Measurements from ENCODE around the gene DDX1. TPM values are rescaled to one million over a fixed set of nuclear protein-coding genes. Genes with fewer than 3 reads are reported as not detected.
A peak's percentile ranks its signal among the peaks of the same experiment; 100 is the strongest.

Gene DDX1
- total RNA-seq, 1 experiment from 2014 or later: 70.7 TPM

DNA sequence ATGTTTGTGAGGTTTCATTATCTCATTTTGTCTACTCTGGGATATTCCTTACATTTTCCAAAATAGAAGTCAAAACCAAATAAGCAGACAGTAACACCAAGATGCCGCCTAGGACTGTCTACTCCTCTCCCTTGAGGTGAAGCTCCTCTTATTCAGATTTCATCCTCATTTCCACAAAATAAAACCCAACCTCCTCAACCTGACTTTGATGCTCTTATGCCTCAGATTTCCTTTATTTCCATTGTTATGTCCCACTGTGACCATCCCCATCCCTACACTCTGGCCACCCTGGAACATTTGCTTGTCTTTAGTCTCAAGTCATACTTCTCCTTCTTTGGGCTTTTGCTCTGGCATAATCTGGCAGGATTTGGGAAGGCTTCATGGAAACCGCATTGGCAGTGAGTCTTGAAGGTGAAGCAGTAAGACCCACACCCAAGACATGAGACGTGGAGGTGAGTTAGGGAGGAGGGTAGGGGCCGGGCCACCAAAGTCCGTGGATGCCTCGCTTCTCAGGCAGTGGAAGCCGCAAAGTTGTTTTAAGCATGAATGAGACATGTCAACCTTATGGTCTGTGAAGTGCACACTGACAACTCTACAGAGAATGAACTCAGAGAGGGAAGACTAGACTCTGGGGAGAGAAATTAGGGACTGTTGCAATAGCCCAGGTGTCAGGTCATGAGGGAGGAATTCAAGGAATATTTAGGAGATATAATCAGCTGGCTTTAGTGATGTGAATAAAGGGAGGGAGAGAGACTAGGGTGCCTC, 63.6 kb downstream of the DDX1 start:
- no peaks in the 10 kb centered on the region for H3K36me3 ChIP-seq (replicated peaks; ENCODE audit: control insufficient read depth, insufficient read depth, low read length)
- H3K27me3 ChIP-seq (ENCODE audit: control insufficient read depth, insufficient read depth, low read length): no peaks in the 10 kb centered on the region
- no peak overlapping the region for H3K4me3 ChIP-seq (ENCODE audit: insufficient read depth, low read depth, low read length)
- no peak for DNase-seq

DNA sequence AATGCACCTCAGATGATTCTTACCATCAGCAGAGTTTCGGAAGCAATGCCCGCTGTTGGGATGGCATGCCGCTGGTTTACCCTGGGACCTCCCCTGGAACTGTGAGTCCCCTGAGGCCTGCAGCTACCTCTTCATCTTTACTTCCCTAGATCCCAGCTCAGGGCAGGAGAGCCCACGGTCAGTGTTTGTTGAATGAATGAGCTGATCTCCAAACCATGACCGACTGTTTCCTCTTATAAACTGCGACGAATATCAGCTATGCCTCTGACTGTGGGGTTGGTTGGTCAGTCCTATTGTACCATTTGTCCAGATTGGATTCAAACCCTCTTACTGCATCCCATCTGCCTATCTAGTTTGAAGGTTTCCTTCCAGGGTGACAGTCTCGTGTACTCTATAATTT, 64.4 kb downstream of the DDX1 start:
- no peaks in the 10 kb centered on the region for H3K27me3 ChIP-seq (ENCODE audit: control insufficient read depth, insufficient read depth, low read length)
- no peak for DNase-seq
- H3K36me3 ChIP-seq (replicated peaks; ENCODE audit: control insufficient read depth, insufficient read depth, low read length): no peaks in the 10 kb centered on the region
- no peak overlapping the region for H3K4me3 ChIP-seq (ENCODE audit: insufficient read depth, low read depth, low read length)

DNA sequence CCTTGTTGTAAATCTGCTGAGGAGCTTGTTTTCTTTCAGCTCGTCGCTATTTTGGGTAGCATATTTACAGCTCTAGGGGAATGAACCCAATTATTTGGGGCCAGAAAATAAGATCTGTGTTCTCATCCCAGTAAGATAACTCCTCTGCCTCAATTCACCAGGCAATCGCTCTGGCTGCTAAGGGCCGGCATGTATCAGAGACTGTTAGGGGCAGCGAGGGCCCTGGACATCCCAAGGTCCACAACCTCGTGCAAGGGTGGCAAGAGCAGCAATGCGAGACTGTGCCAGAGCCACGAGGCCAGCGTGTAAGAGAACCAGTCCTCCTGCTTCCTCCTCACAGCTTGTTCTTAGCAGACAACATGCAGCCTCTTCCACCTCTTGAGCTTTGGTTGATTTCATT, 66.1 kb downstream of the DDX1 start:
- Histone ChIP-seq H3K4me3 (ENCODE audit: insufficient read depth, low read depth, low read length) (no peak overlapping the region), H3K36me3 (replicated peaks; ENCODE audit: control insufficient read depth, insufficient read depth, low read length) (no peaks in the 10 kb centered on the region), H3K27me3 (ENCODE audit: control insufficient read depth, insufficient read depth, low read length) (no peaks in the 10 kb centered on the region)
- DNase-seq: no peak

DNA sequence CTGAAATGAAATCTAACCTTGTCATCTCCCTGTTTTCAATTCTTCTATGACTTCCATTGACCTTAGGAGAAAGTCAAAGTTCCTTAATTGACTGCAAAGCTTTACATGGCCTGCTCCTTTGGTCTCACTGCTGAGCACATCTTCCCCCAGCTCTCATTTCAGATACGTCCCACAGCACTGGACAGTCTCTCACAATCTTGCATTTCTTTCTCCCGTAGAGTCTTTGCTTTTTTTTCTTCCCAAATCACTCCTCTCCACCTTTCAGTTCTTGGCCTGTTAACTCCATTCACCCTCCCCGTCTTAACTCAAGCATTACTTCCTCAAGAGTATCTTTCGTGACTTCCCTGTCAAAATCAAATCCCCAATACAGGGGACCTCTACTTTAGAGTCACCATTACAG, 67.2 kb downstream of the DDX1 start:
- no peaks in the 10 kb centered on the region for H3K36me3 ChIP-seq (replicated peaks; ENCODE audit: control insufficient read depth, insufficient read depth, low read length)
- no peak for DNase-seq
- no peaks in the 10 kb centered on the region for H3K27me3 ChIP-seq (ENCODE audit: control insufficient read depth, insufficient read depth, low read length)
- no peak overlapping the region for H3K4me3 ChIP-seq (ENCODE audit: insufficient read depth, low read depth, low read length)

DNA sequence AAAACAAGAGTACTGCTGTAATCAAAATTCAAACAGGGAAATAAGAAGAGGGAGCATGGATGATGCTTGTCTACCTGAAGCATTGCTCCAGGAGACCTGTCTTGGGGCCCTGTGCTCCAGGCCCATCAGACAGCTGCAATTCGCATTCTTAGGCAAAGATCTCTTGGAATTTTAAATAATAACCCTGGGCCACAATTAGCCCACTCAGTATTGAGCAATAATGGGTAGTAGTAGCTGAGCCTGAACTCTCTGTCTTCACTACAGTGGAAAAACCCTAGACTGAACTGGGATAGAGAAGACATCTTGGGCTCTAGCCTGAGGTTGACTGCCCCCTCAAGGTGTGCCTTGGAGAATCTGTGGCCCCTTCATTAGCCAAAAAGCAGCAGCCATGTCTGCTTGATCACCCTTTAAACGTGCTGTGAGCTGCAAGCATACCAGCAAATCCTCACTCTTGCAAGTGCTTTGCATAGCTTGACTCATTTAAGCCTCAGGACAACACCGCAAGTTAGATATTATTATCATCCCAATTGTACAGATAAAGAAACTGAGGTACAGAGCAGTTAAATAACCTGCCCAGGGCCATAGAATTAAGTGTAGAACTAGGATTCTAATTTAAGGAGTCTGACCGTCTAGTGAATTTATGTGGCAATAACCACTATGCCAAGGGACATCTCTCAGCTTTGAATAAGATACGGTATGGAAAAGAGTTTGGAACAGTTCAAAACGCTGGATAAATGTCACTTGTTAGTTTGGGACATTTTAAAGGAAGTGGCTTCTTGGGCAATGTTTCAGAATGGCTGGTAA, 69.0 kb downstream of the DDX1 start:
- H3K27me3 ChIP-seq (ENCODE audit: control insufficient read depth, insufficient read depth, low read length): no peaks in the 10 kb centered on the region
- H3K4me3 ChIP-seq (ENCODE audit: insufficient read depth, low read depth, low read length): no peak overlapping the region
- no peak for DNase-seq
- H3K36me3 ChIP-seq (replicated peaks; ENCODE audit: control insufficient read depth, insufficient read depth, low read length): no peaks in the 10 kb centered on the region

DNA sequence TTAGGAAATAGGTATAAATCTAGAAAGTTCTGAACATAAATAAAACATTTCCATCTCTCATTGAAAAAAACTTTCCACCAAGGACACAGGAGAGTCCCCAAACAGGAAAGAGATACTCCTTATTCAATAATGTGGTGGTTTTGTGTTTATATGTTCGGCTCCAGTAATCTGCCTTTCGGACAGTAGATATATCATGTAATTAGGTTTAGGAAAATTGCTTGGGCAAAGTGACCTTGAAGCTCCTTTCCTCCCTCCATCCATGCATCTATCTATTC, 69.6 kb downstream of the DDX1 start:
- DNase-seq: no peak
- no peaks in the 10 kb centered on the region for H3K36me3 ChIP-seq (replicated peaks; ENCODE audit: control insufficient read depth, insufficient read depth, low read length)
- no peak overlapping the region for H3K4me3 ChIP-seq (ENCODE audit: insufficient read depth, low read depth, low read length)
- no peaks in the 10 kb centered on the region for H3K27me3 ChIP-seq (ENCODE audit: control insufficient read depth, insufficient read depth, low read length)

DNA sequence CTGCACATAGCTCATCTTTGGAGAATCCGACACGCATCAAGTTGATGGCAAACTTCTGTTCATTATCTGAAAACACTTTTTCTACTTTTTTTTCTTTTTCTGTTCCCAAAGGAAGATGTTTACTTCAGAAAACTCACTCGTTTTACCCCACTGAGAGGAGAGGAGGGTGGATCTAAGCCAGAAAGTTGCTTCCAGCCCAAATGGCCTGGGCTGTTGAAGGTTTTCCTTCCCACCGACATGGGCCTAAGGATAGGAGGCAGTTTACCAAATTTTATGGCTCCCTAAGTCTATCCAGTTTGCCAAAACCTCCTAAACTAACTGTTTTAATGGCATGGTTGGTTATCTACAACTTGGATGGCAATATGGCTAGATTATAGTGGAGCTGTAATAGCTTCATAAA, 70.4 kb downstream of the DDX1 start:
- Histone ChIP-seq H3K36me3 (replicated peaks; ENCODE audit: control insufficient read depth, insufficient read depth, low read length) (no peaks in the 10 kb centered on the region), H3K4me3 (ENCODE audit: insufficient read depth, low read depth, low read length) (no peak overlapping the region), H3K27me3 (ENCODE audit: control insufficient read depth, insufficient read depth, low read length) (no peaks in the 10 kb centered on the region)
- DNase-seq: no peak

DNA sequence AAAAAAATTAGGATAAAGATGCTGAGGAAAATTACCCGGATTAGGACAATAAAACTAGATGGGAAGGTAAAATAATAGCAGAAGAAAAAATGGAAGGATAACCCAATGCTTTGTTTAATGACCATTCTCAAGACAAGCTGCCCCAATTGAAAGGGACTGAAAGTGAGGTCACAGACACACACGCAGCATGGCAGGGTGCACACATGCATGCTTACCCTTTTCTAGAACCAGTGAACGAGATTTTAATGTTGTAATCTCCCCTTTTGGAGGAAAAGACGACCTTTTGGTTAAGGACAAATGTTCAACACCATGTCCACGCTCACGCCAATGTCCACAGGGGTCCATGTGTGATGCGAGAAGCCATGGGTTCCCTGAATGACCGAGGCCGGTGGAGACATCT, 70.9 kb downstream of the DDX1 start:
- DNase-seq: no peak
- H3K27me3 ChIP-seq (ENCODE audit: control insufficient read depth, insufficient read depth, low read length): no peaks in the 10 kb centered on the region
- H3K4me3 ChIP-seq (ENCODE audit: insufficient read depth, low read depth, low read length): no peak overlapping the region
- H3K36me3 ChIP-seq (replicated peaks; ENCODE audit: control insufficient read depth, insufficient read depth, low read length): no peaks in the 10 kb centered on the region

DNA sequence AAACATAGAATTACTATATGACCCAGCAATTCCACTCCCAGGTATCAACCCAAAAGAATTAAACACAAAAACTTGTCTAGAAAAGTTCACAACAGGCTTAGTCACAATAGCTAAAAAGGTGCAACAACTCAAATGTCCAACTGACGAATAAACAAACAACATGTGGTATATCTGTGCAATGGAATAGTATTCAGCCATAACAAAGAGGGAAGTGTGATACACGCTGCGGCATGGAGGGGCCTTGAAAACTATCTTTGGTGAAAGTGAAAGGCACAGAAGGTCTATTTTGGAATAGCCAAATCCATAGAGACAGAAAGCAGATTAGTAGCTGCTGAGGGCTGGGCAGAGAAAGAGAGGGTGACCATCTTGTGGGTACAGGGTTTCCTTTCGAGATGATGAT, 72.1 kb downstream of the DDX1 start:
- H3K4me3 ChIP-seq (ENCODE audit: insufficient read depth, low read depth, low read length): no peak overlapping the region
- H3K27me3 ChIP-seq (ENCODE audit: control insufficient read depth, insufficient read depth, low read length): no peaks in the 10 kb centered on the region
- DNase-seq: no peak
- H3K36me3 ChIP-seq (replicated peaks; ENCODE audit: control insufficient read depth, insufficient read depth, low read length): no peaks in the 10 kb centered on the region

DNA sequence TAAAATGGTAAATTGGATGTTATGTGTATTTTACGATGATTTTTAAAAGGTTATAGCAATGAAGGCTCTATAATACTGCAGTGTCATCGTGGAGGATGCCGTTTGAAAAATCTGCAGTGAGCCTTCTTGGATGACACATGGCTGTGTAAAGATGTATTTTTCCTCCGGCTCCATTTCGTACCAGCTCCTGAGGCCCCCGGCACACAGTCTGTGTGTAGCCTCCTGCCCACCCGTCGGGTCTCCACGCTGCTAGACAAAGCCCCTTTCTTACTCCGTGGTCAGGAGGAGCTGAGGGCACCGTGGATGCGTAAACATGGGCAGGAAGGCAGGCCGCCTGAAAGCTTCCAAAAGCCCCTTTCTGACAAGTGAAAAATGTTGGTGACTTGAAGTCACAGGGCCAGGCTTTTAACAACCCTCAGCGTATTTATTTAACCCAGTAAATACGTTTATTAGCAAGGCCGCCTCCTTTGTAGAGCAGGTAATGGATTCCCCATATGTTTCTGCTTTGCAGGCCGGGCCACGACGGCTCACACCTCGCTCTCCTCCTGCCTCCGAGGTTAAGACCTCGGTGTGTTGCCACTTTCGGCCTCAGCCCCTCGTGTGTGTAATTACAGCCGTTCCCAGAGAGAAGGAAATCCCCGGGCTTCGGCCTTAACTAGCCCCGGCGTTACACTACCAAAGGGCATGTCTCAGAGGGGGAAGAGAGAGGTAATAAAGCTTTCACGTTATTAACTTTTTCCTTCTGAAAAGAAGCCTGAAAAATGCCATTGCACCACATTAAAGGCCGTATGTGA, 72.8 kb downstream of the DDX1 start:
- no peaks in the 10 kb centered on the region for H3K36me3 ChIP-seq (replicated peaks; ENCODE audit: control insufficient read depth, insufficient read depth, low read length)
- H3K4me3 ChIP-seq (ENCODE audit: insufficient read depth, low read depth, low read length): no peak overlapping the region
- DNase-seq: no peak
- H3K27me3 ChIP-seq (ENCODE audit: control insufficient read depth, insufficient read depth, low read length): no peaks in the 10 kb centered on the region

DNA sequence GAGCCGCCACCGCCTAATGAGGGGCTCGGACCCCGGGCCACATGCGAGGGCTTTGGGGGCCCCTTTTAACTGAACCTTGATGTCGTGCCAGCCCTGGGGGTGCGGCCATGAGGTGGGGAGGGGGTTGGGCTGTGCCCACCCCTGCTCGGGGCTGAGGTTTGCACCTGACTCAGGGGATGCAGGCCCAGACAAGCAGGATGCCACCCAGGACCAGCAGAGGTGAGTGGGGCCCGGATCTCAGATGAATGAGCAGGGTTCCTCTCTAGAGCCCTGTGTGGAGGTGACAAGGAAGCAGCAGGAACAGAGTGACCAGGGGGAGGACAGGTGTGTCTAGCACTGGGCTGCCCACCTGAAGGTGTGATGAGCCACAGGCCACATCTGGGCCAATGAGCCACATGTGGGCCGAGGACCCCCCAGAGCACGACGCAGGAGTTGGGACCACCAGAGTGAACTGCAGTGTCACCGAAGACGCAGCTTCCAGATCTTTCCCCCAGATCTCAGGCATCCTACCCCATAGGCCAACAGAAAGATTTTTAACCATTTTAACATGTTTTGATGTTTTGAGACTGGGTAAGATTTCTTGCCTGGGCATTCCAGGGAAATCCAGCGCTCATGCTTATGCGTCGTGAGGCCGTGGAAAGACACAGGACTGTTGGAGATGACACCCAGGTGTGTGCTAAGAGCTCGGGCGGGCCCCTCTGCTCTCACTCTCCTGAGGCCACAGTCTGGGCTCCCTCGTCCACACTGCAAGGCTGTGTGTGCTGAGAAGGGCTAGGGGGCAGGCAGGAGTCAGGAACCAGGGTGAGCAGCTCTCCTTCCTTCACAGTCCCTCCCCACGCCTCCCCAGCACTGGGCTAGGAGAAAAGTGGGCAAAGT, 73.6 kb downstream of the DDX1 start:
- DNase-seq: peak; percentile 71
- Histone ChIP-seq H3K27me3 (ENCODE audit: control insufficient read depth, insufficient read depth, low read length) (no peaks in the 10 kb centered on the region), H3K36me3 (replicated peaks; ENCODE audit: control insufficient read depth, insufficient read depth, low read length) (no peaks in the 10 kb centered on the region), H3K4me3 (ENCODE audit: insufficient read depth, low read depth, low read length) (no peak overlapping the region)

DNA sequence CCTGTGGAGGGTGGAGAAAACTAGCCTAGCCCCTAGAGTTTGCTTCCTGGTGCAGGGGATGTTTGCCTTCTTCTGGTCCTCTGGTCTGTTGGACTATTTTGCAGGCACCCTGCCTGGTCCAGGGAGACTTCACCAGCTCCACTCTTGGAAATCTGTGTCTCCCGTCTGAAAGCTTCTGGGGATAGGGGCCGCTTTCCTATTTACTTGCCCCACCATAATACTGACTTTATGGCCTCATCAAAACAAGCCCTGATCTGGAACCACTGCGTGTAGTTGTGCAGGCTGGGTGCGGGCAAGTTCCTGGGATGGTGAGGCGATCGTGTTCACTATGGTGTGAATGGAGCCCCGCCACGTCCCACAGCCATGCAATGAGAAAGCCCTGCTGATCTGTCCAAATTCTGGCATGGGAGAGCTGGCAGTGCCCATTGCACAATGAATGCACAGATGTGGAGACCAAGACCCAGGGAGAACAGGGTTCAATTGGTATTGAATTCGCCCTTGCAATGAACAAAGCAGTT, 74.3 kb downstream of the DDX1 start:
- Histone ChIP-seq H3K27me3 (ENCODE audit: control insufficient read depth, insufficient read depth, low read length) (no peaks in the 10 kb centered on the region), H3K4me3 (ENCODE audit: insufficient read depth, low read depth, low read length) (no peak overlapping the region), H3K36me3 (replicated peaks; ENCODE audit: control insufficient read depth, insufficient read depth, low read length) (no peaks in the 10 kb centered on the region)
- DNase-seq: no peak

DNA sequence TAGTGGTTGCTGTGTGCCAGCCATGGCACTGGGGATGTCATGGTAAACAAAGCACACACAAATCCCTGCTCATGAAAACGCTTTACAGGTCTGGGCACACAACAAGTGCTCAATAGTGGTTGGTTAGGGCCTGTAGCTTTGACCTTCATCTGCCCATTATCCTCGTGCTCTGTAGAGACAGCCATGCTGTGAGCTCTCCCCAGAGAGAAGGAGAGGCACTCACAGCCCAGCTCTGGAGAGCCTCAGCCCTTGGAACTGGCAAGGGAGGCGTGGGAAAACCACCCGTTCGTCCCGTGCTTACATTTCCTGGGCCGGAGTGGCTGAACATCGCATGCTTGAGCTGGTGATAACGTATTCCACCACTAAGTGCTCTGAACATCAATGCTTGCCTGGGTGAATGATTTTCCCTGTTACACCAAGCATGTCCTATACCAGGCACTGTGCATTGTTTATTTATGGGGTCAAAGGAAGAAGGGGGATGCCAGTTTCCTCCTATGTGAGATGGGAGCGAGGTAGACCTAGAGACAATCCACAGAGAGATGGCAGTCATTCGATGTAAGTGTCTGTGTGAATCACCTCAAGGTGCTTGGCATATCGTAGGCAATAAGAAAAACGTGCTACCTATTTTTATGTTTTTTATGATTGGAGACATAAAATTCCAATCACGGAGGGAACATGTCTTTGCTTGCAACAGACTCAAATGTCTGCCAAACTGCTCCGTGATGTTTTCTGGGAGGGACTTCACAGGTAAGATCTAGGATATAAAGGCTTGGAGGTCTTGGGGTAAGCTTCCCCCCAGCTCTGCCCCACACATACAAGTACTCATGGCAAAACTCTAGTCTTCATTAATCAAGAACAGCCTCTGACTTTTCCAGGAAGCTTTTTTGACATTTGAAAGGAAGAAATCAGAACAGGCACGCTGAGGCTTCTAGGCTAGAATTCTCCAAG, 75.5 kb downstream of the DDX1 start:
- no peaks in the 10 kb centered on the region for H3K36me3 ChIP-seq (replicated peaks; ENCODE audit: control insufficient read depth, insufficient read depth, low read length)
- no peaks in the 10 kb centered on the region for H3K27me3 ChIP-seq (ENCODE audit: control insufficient read depth, insufficient read depth, low read length)
- H3K4me3 ChIP-seq (ENCODE audit: insufficient read depth, low read depth, low read length): no peak overlapping the region
- no peak for DNase-seq

All from H7 (cell line).